Transverse colon (tissue), 4 donors: ENCODE data around the gene NEUROD2. TPM values are rescaled to one million over a fixed set of nuclear protein-coding genes. Genes with fewer than 3 reads are reported as not detected.

Source experiments
- DNase-seq: peaks from one replicate; pipeline ENCODE4 v3.0.0-alpha.2; 2019
- H3K27ac ChIP-seq, 4 donors: fragments of 200-600 bp; sonication (generic); 2 replicates each; pipeline ENCODE4 v1.5.1; 2016 to 2018; ENCODE audit warnings: inconsistent platforms in 4 of 4
- H3K27me3 ChIP-seq: fragments of 200-600 bp; sonication (generic); 2 replicates; pipeline ENCODE4 v1.5.1; 2017; ENCODE audit warnings: inconsistent platforms
- H3K36me3 ChIP-seq, 4 donors: fragments of 200-600 bp; sonication (generic); 2 replicates each; pipeline ENCODE4 v1.5.1; 2017 to 2019; ENCODE audit warnings: inconsistent platforms in 4 of 4
- H3K4me1 ChIP-seq, 4 donors: fragments of 200-600 bp; sonication (generic); 2 replicates each; pipeline ENCODE4 v1.5.1; 2017 to 2020; ENCODE audit warnings: inconsistent platforms in 4 of 4
- H3K4me3 ChIP-seq, 4 donors: fragments of 200-600 bp; sonication (generic); 1 replicate in 1 of 4; 2 replicates in 3 of 4; pipeline versions ENCODE4 v1.5.1 to v1.6.1; 2017 to 2019; ENCODE audit warnings: inconsistent platforms in 4 of 4
- H3K9me3 ChIP-seq, 2 donors: fragments of 200-600 bp; sonication (generic); 2 replicates each; pipeline ENCODE4 v1.5.1; 2017 to 2019; ENCODE audit warnings: inconsistent platforms in 2 of 2
- EP300 ChIP-seq: sonication (generic); formaldehyde crosslinking; IDR thresholded peaks from one replicate; pipeline ENCODE4 v1.6.1; 2017; ENCODE audit warnings: antibody characterized with exemption, low read depth
- POLR2A ChIP-seq: fragments of 450-650 bp; IDR thresholded peaks from one replicate; pipeline ENCODE4 v1.6.1; 2016; ENCODE audit warnings: antibody characterized with exemption, mild to moderate bottlenecking, moderate library complexity
- POLR2AphosphoS5 ChIP-seq, 3 donors: sonication (generic); formaldehyde crosslinking; IDR thresholded peaks; one replicate each; pipeline ENCODE4 v1.6.1; 2016; ENCODE audit warnings: antibody characterized with exemption in 3 of 3
- WGBS, 2 donors: methylation state at CpG; one replicate each; pipeline ENCODE4 v1.1.5; 2018; ENCODE audit warnings: low coverage in 1 of 2; 5-methylcytosine and 5-hydroxymethylcytosine counted together
- in situ Hi-C, 4 donors: fragments of 200-750 bp; cut with MboI; loops; one replicate each; pipeline versions ENCODE4 v1.15.0 to v1.15.1; 2017; ENCODE audit warnings: low sequenced_read_pairs in 3 of 4, low pct_ligation_motif_present in 1 of 4, low pct_unique_long_range_greater_than_20kb in 1 of 4
- intact Hi-C: fragments of 100-400 bp; cut with DNase I; formaldehyde crosslinking; loops from one replicate; pipeline ENCODE4 v1.15.1; 2023; ENCODE audit warnings: low total_unique reads
- total RNA-seq, 4 donors: library from RNA; depleted of rRNA; stranded (reverse); fragments of >200 nt; gene quantifications; one replicate each; pipeline ENCODE4 v1.1.0, GENCODE V29; 2016
- TF ChIP-seq, protein P1 (sequence below), 5 experiments: fragments of 200-600 bp in 3 of 5; fragments of 450-650 bp in 2 of 5; sonication (generic) in 3 of 5; IDR thresholded peaks; 1 replicate in 2 of 5; 2 replicates in 3 of 5; pipeline ENCODE4 v1.5.1; 2016 to 2017; ENCODE audit warnings: antibody characterized with exemption in 5 of 5, inconsistent platforms in 3 of 5, mild to moderate bottlenecking in 2 of 5, moderate library complexity in 1 of 5

NEUROD2 gene
- total RNA-seq, 4 donors from 2014 or later: not detected

DNA sequence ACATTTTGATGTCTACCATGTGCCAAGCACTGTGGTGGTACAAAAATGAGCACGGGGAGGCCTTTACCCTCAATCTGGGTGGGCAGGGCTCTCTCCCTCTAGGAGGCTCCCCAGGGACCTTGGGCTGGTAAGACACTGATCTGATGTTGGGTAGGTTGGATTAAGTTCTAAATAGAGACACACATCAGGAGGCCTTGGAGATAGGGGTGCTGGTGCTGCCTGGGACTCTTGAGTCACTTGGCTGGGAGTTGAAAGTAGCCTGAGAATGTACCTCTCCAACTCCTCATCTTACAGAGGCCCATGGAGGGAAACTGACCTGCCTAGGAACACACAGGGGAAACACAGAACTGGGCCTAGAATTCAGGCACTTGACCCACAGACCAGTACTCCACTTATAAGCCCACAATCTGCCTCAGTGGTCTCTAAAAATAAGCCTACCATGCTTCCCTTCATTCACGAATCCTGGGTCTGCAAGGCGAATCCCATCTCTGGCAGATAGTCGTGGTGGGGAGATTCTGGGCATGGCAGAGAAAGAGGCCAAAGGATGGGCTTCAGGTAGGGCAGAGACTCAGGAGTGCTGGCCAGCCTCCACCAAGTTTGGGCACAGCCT lies 1.8 kb upstream of the NEUROD2 start:
- intact Hi-C loops: no loop called here
- no peak for DNase-seq
- TF ChIP-seq POLR2A (no peak), EP300 (no peak)
- Histone ChIP-seq H3K27me3 (peaks cover 85% of the 10 kb centered on the region), H3K27ac (no peak overlapping the region), H3K4me3 (no peak overlapping the region), H3K9me3 (no peaks in the 10 kb centered on the region), H3K36me3 (no peaks in the 10 kb centered on the region), H3K4me1 (peaks cover 21 to 29% (median 25%) of the 10 kb centered on the region in 4 donors)
- WGBS, 2 donors: 86% methylated on average over 4 of the region's 4 CpGs; no CpG with 5 or more reads in 1 of the 2 donors
- in situ Hi-C loops: loop anchor here in 1 of 4 donors (10.0 kb wide), 1 partner anchor 145 kb away; no protein-coding TSS in a partner anchor

DNA sequence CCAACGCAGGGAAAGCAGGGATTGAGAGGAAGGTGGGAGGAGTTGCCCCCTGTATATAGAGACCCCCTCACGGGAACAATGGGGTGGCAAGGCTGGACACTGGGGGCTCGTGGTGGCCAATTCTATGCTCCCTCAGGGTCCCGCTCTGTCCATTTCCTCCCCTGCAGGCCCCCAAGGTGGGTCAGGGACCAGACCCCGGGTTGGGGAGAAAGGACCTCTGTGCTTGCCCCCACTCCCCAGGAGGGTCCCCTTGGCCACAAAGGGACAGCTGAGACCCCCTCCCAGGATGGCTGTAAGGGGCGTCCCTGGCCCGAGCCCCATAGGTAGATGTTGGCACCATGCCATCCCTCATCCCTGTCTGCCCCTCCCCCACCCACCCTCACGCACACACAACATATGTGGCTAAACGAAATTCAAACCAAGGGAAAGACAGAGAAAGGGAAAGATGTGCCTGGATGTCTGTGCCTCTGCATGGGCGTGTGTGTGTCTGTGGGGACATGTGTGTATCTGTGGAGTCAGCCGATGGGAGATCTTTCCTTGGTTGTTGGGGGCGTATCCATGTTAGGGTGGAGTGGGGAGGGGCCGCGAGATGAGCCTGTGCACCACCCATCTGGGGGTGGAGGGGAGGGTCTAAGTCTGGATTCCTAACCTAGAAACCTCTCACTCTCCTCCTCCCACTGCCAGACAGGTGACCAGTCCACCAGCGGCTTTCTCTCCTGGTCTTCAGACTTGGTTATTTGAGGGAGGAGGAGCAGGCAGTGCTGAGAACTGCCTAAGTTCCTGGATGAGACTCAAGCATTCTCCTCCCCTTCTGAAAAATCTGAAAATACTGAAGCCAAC lies 642 bp upstream of the NEUROD2 start:
- H3K9me3 ChIP-seq: no peaks in the 10 kb centered on the region
- peaks cover 21 to 29% (median 26%) of the 10 kb centered on the region in 4 donors for H3K4me1 ChIP-seq
- intact Hi-C loops: no loop called here

DNA sequence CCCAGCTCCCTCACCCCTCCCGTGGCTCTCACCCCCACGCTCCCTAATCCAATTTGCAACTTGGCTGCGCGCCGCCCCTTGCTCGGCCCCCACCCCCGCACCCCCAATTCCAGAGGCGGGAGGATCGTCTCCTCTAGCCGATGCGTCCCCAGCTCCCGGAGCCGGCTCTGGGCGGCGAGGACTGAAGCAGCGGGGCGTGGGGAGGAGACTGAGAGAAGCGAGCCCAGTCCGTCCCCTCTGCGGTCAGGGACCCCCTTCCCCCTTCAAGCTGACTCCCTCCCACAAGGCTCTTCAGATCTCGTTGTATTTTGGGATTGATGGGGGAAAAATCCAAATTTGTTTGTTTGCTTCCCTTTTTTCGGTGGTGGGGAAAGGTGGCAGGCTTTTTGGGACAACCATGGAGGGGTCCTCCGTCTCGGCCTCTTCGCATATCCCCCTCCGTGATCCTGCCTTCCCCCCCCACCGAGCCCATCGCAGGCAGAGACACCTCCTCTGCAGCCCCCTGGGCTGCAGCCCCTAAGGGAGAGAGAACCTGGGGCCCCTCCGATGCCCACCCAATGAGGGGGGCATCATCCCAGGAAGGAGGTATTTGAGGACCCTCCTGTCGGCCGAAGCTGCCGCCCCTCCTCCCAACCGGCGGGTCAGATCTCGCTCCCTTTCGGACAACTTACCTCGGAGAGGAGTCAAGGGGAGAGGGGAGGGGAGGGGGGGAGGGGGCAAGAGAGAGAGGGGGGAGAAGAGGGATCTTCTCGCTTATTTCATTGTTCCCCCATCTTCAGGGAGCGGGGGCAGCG lies 466 bp downstream of the NEUROD2 start:
- Histone ChIP-seq H3K4me1 (peaks cover 21 to 29% (median 26%) of the 10 kb centered on the region in 4 donors), H3K36me3 (no peaks in the 10 kb centered on the region), H3K27ac (no peak overlapping the region), H3K27me3 (peaks cover 91% of the 10 kb centered on the region), H3K9me3 (no peaks in the 10 kb centered on the region), H3K4me3 (peak overlapping the region in 1 of 4 donors; percentile 34)
- WGBS, 2 donors: 2 to 5% methylated on average over 7 to 27 of the region's 40 CpGs
- in situ Hi-C loops: no loop called here
- TF ChIP-seq POLR2AphosphoS5 (IDR thresholded peaks at IDR 0.05) (no peak), POLR2A (no peak)
- intact Hi-C loops: no loop called here
- DNase-seq: no peak

More for the DNA sequence above, 642 bp upstream of the NEUROD2 start:
- no peak for DNase-seq
- Histone ChIP-seq H3K36me3 (no peaks in the 10 kb centered on the region), H3K27me3 (peaks cover 91% of the 10 kb centered on the region), H3K27ac (no peak overlapping the region), H3K4me3 (no peak overlapping the region)
- WGBS, 2 donors: 0 to 18% methylated on average over 2 to 15 of the region's 15 CpGs
- TF ChIP-seq EP300 (no peak), POLR2AphosphoS5 (IDR thresholded peaks at IDR 0.05) (no peak), POLR2A (no peak)
- TF ChIP-seq, protein P1, sequence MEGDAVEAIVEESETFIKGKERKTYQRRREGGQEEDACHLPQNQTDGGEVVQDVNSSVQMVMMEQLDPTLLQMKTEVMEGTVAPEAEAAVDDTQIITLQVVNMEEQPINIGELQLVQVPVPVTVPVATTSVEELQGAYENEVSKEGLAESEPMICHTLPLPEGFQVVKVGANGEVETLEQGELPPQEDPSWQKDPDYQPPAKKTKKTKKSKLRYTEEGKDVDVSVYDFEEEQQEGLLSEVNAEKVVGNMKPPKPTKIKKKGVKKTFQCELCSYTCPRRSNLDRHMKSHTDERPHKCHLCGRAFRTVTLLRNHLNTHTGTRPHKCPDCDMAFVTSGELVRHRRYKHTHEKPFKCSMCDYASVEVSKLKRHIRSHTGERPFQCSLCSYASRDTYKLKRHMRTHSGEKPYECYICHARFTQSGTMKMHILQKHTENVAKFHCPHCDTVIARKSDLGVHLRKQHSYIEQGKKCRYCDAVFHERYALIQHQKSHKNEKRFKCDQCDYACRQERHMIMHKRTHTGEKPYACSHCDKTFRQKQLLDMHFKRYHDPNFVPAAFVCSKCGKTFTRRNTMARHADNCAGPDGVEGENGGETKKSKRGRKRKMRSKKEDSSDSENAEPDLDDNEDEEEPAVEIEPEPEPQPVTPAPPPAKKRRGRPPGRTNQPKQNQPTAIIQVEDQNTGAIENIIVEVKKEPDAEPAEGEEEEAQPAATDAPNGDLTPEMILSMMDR (IDR thresholded peaks at IDR 0.05): no peak
- in situ Hi-C loops: no loop called here

DNA sequence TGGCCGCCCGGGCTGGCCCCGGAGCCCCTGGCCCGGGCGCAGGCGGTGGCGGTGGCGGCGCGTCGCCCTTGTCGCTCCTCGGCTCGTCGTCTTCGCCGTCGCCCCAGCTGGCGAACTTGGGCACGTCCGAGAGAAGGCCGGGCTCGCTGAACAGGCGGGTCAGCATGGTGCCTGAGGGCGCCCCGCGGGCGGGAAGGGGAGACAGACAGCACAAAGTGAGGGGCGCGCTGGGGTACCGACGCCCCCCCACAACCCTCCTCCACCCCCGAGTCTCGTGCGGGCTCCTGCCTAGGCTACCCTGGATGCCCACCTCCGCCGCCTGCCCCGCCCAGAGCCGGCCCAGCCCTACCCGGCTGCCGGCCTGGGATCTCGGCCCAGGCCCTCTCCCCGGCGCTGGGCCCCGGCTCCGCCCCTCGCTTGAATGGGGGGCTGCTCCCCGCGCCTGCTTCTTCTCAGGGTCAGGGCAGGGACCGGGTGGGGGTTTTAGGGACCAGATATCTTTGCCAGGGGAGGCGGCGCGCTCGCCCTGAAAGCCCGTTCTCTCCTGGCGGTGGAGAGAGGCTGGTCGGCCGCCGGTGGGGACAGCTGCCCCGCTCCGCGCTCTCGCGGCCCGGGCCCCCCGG lies 1.2 kb downstream of the NEUROD2 start:
- no peak for DNase-seq
- intact Hi-C loops: no loop called here
- peaks cover 21 to 29% (median 26%) of the 10 kb centered on the region in 4 donors for H3K4me1 ChIP-seq
- no peaks in the 10 kb centered on the region for H3K36me3 ChIP-seq
- H3K4me3 ChIP-seq: peak overlapping the region in 2 of 4 donors; percentile 6 to 34
- H3K27me3 ChIP-seq: peaks cover 92% of the 10 kb centered on the region
- H3K27ac ChIP-seq: no peak overlapping the region
- no peaks in the 10 kb centered on the region for H3K9me3 ChIP-seq
- in situ Hi-C loops: no loop called here
- TF ChIP-seq POLR2AphosphoS5 (IDR thresholded peaks at IDR 0.05): no peak
- TF ChIP-seq EP300: no peak
- TF ChIP-seq, protein P1 (IDR thresholded peaks at IDR 0.05): no peak
- no peak for TF ChIP-seq POLR2A
- WGBS, 2 donors: 5% methylated on average over 46 of the region's 66 CpGs; no CpG with 5 or more reads in 1 of the 2 donors
